DMS53 (cell line): ENCODE data around the gene ZKSCAN4.
A peak's percentile ranks its signal among the peaks of the same experiment; 100 is the strongest.

Experiments used
- DNase-seq: peaks from one replicate; lab custom pipeline; 2025; lab: John Stamatoyannopoulos, UW

ZKSCAN4 gene

DNA sequence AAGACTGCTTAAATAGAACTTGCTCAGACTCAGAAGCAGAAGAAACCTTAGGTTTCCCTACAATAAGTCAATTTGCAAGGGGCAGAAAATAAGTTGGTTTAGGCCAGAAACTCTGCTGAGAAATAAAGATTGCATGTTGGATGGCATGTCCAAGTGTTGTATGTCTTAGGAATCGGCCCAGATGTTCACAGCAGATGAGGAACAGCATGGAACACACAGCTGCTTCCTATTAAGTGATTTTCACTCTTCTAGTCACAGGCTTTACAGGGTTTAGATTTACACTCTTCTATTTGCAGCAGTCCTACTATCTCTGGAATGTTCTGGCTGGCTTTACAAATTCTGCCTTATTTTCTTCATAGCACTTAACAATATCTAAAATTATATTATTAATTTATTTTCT is 3.2 kb downstream of the ZKSCAN4 start:
- DNase-seq: no peak

GRCh38 chr6:28245206-28245941 is 6.7 kb downstream of the ZKSCAN4 start:
- DNase-seq: no peak

DNA sequence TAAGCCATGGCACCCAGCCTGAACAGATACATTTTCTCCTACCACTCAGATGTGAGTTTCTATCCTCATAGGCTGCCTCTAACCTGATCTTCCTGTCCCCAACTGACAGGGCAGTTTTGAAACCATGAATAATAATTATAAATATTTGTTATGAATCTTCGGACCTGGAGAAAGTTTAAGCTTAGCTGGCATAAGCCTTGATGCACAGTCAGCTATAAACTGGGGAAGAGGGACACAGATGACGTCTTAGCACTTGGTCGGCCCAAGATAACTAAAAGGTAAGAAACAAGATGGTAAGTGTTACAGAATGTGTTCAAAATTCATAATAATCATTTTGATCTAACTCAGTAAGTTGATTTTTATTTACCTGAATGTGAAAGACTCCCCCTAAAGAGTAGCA is 8.1 kb downstream of the ZKSCAN4 start:
- DNase-seq: no peak

DNA sequence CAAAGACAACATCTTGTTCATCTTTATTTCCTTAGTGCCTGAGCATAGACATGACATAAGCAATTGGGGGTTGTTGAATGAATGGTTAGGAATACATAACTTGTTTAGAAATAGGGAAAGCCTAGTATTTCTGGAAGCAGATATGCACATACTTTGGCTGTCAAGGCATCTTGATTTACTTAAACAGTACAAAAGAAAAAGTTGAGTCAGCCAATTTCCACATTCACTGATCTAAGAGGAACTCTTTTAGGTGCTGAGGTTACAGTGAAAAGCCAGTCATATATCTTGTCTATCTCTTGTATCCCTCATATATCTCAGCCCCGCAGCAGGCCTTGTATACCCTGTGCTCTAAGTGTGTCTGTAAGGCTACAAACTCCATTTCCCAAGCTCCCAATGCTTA is 11.6 kb downstream of the ZKSCAN4 start:
- no peak for DNase-seq

DNA sequence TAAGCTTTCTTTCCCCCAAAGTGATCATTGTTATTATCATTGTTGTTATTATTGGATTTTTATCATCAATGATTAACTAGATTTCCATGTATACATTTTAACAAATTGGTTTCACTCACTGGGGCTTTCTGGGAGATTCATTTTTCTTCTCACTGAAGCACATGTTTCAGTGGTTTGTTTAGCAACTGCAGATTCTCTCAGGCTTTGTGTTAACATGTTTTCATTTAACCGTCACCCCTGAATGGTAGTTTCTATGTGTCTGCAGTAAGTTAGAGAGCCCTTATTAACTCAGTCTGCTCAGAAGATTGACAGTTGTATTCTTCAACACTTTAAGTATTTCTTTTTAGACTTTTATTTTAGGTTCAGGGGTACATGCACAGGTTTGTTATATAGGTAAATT is 12.4 kb downstream of the ZKSCAN4 start:
- no peak for DNase-seq

DNA sequence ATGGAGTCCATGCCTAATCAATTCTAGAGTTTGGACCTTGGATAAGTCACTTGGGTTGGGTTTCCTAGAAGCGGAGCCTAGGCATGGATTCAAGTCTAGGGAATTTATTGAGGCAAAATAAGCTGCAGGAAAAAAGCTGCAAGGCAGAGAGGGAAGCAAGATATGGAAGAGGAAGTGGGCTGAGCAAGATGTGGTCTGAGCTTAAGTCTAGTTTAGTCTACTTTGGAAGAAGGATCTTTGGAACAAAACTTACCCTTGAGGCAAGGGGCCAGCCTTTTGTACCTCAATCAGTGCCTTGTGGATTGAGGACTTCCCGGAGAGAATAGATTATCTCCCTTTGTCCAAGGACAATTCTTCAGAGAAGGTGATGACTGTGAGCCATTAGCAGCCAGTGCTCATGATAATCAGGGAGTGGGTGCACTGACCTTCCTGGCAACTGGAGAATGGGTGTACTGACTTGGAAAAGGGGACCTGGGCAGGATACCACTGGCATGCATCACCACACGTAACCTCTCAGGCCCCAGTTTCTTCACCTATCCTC is 16.1 kb downstream of the ZKSCAN4 start:
- no peak for DNase-seq

DNA sequence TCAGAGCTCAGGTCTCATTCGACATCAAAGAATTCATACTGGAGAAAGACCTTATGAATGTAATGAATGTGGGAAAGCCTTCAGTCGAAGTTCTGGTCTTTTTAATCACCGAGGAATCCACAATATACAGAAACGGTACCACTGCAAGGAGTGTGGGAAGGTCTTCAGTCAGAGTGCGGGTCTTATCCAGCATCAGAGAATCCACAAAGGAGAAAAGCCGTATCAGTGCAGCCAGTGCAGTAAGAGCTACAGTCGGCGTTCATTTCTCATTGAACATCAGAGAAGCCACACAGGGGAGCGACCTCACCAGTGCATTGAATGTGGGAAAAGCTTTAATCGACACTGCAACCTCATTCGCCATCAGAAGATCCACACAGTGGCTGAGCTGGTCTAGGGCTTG is 19.3 kb downstream of the ZKSCAN4 start:
- DNase-seq: no peak

- DNase-seq: no peak
These were observed 25.6 kb downstream of the ZKSCAN4 start for GRCh38 chr6:28226460-28226859.

GRCh38 chr6:28225056-28225834 is 26.8 kb downstream of the ZKSCAN4 start, which contains the start of gene ZSCAN9:
Gene ZSCAN9 (plus strand): TSS chr6:28225275. CDS start chr6:28227085, 1,810 bp downstream.
- DNase-seq: peak; percentile 94

DNA sequence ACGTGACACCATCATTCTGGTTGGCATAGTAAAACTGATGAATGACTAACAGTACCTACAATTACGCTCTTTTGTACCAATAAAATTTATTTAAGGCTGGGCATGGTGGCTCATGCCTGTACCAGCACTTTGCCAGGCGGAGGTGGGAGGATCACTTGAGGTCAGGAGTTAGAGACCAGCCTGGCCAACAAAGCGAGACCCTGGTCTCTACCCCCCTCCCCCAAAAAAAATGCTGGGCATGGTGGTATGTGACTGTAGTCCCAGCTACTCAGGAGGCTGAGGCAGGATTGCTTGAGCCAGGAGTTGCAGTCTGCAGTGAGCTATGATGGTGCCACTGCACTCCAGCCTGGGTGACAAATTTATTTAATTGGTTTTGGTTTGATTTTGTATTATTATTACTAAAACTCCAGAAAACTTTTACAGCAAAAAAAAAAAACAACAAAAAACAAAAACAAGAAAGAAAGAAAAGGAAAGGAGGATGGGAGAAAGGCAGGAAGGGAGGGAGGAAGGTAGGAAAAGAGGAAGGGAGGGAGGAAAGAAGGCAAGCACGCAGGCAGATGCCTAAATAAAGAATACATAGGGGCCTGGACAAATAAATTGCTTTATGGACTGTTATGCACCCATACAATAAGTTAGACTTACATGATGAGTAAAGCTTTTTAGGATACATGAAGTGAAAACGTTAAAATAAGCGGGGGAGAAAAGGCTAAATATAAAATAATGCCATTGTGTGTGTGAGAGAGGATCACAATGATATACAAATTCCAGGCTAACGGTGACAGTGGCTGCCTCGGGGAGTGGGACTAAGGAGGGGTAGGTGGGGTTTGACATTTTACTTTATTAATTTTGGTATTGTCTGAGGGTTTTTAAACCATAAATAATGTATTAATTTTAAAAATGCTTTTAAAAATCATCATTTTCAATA is 27.7 kb downstream of the ZKSCAN4 start:
- no peak for DNase-seq

- no peak for DNase-seq
These were observed 31.6 kb downstream of the ZKSCAN4 start for GRCh38 chr6:28220257-28221133.

- peak; percentile 91 for DNase-seq
These were observed 33.5 kb downstream of the ZKSCAN4 start for GRCh38 chr6:28218312-28219248.

DNA sequence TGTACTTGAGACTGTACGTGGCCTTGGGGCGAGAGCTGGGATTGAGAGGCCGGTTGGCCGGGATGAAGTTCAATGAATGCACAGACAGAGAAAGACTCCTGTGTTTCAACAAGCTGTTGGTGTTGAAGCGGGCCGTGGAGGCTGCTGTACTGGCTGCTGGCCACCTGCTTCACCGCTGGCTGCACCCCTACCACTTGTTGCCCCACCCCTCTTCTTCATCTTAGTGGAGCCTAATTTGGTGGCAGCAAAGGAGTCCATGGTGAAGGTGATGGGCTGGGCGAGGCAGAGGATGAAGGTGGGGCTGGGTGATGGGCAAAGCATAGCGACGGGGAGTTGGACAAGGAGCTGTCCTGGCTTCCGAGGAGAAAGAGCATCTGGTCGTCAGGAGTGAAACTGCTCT is 34.2 kb downstream of the ZKSCAN4 start:
- no peak for DNase-seq

- no peak for DNase-seq
These were observed 36.6 kb downstream of the ZKSCAN4 start for GRCh38 chr6:28215425-28215824.

- DNase-seq: no peak
These were observed 38.9 kb downstream of the ZKSCAN4 start for GRCh38 chr6:28213213-28213523.

DNA sequence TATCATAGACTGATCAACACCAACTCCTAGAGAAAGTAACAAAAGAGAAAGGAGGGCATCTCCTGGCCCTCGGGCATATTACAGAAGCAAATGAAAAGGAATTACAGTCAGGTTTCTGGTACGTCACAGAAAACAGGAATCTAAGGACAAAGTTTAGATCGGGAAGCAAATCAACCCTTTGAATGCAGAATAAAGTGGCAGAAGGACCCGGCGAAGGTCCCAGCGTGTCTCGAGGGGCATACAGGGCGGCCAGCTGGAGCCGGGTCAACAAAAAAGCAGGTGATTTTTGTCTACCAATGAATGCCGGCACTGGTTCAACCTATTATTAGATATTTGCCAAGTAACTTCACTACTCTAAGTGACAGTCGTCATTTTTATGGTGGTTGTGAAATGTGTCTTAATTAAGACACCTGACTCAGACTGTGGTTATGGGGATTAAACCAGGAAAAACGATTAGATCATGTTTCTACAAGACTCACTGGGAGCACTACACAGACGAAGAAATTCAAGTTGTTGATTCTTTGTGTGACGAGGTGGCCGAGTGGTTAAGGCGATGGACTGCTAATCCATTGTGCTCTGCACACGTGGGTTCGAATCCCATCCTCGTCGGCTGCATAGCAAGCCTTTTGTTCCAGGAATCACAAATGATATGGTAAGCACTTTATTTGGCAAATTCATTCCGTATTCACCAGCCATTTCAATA is 39.4 kb downstream of the ZKSCAN4 start:
- peak; percentile 91 for DNase-seq

DNA sequence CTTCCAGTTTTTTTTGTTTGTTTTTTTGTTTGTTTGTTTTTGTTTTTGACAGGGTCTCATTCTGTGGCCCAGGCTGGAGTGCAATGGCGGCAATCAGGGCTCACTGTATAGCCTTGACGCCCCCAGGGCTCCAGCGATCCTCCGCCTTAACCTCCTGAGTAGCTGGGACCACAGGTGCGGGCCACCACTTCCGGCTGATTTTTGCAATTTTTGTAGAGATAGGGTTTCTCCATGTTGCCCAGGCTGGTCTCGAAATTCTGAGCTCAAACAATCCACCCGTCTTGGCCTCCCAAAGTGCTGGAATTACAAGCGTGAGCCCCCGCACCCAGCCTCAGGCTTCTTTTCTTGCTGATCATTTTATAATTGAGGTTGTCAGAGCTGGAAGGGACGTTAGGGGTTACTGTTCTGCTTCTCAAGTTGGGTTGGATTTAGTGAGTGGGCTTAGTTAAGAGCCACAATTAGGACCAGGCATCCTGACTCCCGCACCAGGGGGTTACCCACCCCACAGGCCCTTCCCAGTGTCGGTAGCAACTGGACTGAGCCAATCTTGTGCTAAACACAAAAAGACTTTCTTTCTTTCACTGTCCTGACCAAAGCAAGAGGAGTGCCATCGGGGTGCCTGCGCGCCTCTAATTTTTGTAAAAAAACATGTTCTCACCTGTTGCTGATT is 40.1 kb downstream of the ZKSCAN4 start:
- no peak for DNase-seq

- DNase-seq: no peak
These were observed 42.1 kb downstream of the ZKSCAN4 start for GRCh38 chr6:28209753-28210535.
